NCI-H1048 (cell line): ENCODE data around the gene FANK1.
"Not testable (repeated sequence)": the region's sequence is repeated elsewhere in the genome, so short reads cannot be mapped to it uniquely, and the experiment has no call there.

Experiments used
- DNase-seq: peaks from one replicate; lab custom pipeline; 2025; lab: John Stamatoyannopoulos, UW

FANK1 gene

GRCh38 chr10:126021833-126022500 is 125.6 kb downstream of the FANK1 start:
- no peak for DNase-seq

GRCh38 chr10:126022841-126023240 is 126.5 kb downstream of the FANK1 start:
- DNase-seq: no peak

- no peak for DNase-seq
Measured at GRCh38 chr10:126027692-126028091, 131.3 kb downstream of the FANK1 start.

GRCh38 chr10:126029999-126030398 is 133.6 kb downstream of the FANK1 start:
- no peak for DNase-seq

GRCh38 chr10:126034586-126034985 is 138.2 kb downstream of the FANK1 start:
- no peak for DNase-seq

GRCh38 chr10:126036515-126036914 is 140.2 kb downstream of the FANK1 start:
- no peak for DNase-seq

- DNase-seq: no peak
Measured at GRCh38 chr10:126037946-126038345, 141.6 kb downstream of the FANK1 start.

GRCh38 chr10:126041117-126041516 is 144.8 kb downstream of the FANK1 start:
- DNase-seq: no peak

- no peak for DNase-seq
Measured at GRCh38 chr10:126041804-126042231, 145.5 kb downstream of the FANK1 start.

GRCh38 chr10:126042354-126042753 is 146.0 kb downstream of the FANK1 start:
- no peak for DNase-seq

- DNase-seq: no peak
Measured at GRCh38 chr10:126042906-126043305, 146.5 kb downstream of the FANK1 start.

GRCh38 chr10:126043389-126043788 is 147.0 kb downstream of the FANK1 start:
- DNase-seq: no peak

GRCh38 chr10:126045861-126046260 is 149.5 kb downstream of the FANK1 start:
- no peak for DNase-seq

GRCh38 chr10:126046831-126047230 is 150.5 kb downstream of the FANK1 start:
- DNase-seq: no peak

GRCh38 chr10:126047749-126048148 is 151.4 kb downstream of the FANK1 start:
- DNase-seq: not testable (repeated sequence)

- DNase-seq: no peak
Measured at GRCh38 chr10:126049759-126050700, 153.7 kb downstream of the FANK1 start.

- no peak for DNase-seq
Measured at GRCh38 chr10:126052171-126052570, 155.8 kb downstream of the FANK1 start.

- DNase-seq: no peak
Measured at GRCh38 chr10:126054191-126054590, 157.8 kb downstream of the FANK1 start.

- DNase-seq: no peak
Measured at GRCh38 chr10:126057494-126057893, 161.1 kb downstream of the FANK1 start.

GRCh38 chr10:126058104-126058503 is 161.7 kb downstream of the FANK1 start:
- no peak for DNase-seq

- no peak for DNase-seq
Measured at GRCh38 chr10:126058507-126058906, 162.1 kb downstream of the FANK1 start.
